CD4-positive, alpha-beta T cell treated with Interleukin-4 for 1 hour (primary cell): ENCODE results near the gene CFAP61.
A peak's percentile ranks its signal among the peaks of the same experiment; 100 is the strongest.
"Not testable (repeated sequence)": the region's sequence is repeated elsewhere in the genome, so short reads cannot be mapped to it uniquely, and the experiment has no call there.

Experiments used
- DNase-seq, 2 donors: peaks; one replicate each; pipeline ENCODE4 v3.0.0-alpha.2; 2020 to 2022

The CFAP61 gene

GRCh38 chr20:20212675-20213096 lies 160.4 kb downstream of the CFAP61 start:
- no peak for DNase-seq

GRCh38 chr20:20213526-20214121 lies 161.3 kb downstream of the CFAP61 start:
- DNase-seq = no peak

- no peak for DNase-seq
Measured at GRCh38 chr20:20214757-20215275, 162.5 kb downstream of the CFAP61 start.

- peak; percentile 16 to 44 for DNase-seq
Measured at GRCh38 chr20:20215976-20216727, 163.8 kb downstream of the CFAP61 start.

- DNase-seq = no peak
Measured at GRCh38 chr20:20216941-20217340, 164.6 kb downstream of the CFAP61 start.

- no peak for DNase-seq
Measured at GRCh38 chr20:20217621-20218020, 165.3 kb downstream of the CFAP61 start.

GRCh38 chr20:20218106-20218505 lies 165.8 kb downstream of the CFAP61 start:
- not testable (repeated sequence) for DNase-seq

GRCh38 chr20:20219016-20219415 lies 166.7 kb downstream of the CFAP61 start:
- DNase-seq = no peak

GRCh38 chr20:20220134-20220533 lies 167.8 kb downstream of the CFAP61 start:
- no peak for DNase-seq

GRCh38 chr20:20223981-20224380 lies 171.6 kb downstream of the CFAP61 start:
- no peak for DNase-seq

GRCh38 chr20:20224806-20225205 lies 172.5 kb downstream of the CFAP61 start:
- no peak for DNase-seq

GRCh38 chr20:20225325-20226043 lies 173.2 kb downstream of the CFAP61 start:
- no peak for DNase-seq

GRCh38 chr20:20226554-20226953 lies 174.2 kb downstream of the CFAP61 start:
- no peak for DNase-seq

GRCh38 chr20:20227013-20227571 lies 174.8 kb downstream of the CFAP61 start:
- DNase-seq = no peak

- no peak for DNase-seq
Measured at GRCh38 chr20:20228351-20228750, 176.0 kb downstream of the CFAP61 start.

GRCh38 chr20:20229595-20229994 lies 177.3 kb downstream of the CFAP61 start:
- DNase-seq = no peak

- DNase-seq = no peak
Measured at GRCh38 chr20:20230741-20231140, 178.4 kb downstream of the CFAP61 start.

- DNase-seq = no peak
Measured at GRCh38 chr20:20231528-20232298, 179.4 kb downstream of the CFAP61 start.

- no peak for DNase-seq
Measured at GRCh38 chr20:20233041-20233514, 180.7 kb downstream of the CFAP61 start.

GRCh38 chr20:20235681-20236080 lies 183.3 kb downstream of the CFAP61 start:
- DNase-seq = no peak

- peak in 1 of 2 donors; percentile 40 for DNase-seq
Measured at GRCh38 chr20:20237093-20237959, 185.0 kb downstream of the CFAP61 start.
